Measurements from ENCODE around the gene SYNGR1.

The SYNGR1 gene

DNA sequence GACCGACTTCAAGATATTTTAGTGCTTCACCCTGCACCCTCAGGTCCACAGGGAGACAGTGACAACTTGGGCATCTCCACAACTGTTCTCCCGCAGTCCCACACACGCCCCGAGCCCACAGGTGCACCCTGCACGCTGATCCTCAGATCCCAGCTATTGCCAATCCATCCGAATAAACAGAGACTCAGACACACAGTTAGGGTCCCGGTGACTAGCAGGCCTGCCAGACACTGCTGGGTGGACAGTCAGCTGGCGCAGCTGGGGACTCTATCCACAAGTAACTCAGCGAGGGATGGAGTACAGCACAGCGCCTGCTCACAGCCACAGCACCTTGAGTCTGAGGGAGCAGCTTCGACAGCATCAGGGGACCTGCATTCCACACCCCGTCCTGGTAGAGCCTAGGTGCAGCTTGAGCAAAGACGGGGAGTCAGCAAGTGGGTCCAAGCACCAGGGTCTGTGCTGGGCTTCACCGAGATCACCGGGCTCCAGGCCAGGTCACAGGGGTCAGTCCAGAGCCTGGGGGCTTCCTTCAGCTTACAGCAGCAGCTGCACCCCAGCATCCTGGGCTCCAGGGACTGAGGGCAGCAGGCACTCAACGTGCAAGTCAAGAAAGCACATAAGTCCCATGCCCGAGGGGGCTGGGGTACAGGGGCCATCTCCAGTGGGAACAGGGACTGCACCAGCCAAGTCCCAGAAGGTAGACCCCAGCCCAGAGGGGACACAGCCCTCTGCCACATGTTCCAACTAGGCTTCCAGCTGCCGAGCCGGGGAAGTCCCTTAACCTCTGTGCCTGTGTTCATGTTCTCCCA, 38.0 kb upstream of the SYNGR1 start:
- DNase-seq (ENCODE audit: low spot score): no peak
- in situ Hi-C loops (cut with MboI; ENCODE audit: low sequenced_read_pairs, unreplicated experiment): loop anchor here (5.0 to 25.0 kb wide), 2 partner anchors 139 to 299 kb away; partner anchors contain the start of genes APOBEC3C and APOBEC3D
- no peak for TF ChIP-seq CTCF (IDR thresholded peaks at IDR 0.05; ENCODE audit: borderline replicate concordance, control extremely low read depth, extremely low read depth, insufficient read depth, missing control alignments)

- in situ Hi-C loops (cut with MboI; ENCODE audit: low sequenced_read_pairs, unreplicated experiment): loop anchor here (5.0 to 25.0 kb wide), 2 partner anchors 140 to 300 kb away; partner anchors contain the start of genes APOBEC3C and APOBEC3D
- no peak for DNase-seq (ENCODE audit: low spot score)
- no peak for TF ChIP-seq CTCF (IDR thresholded peaks at IDR 0.05; ENCODE audit: borderline replicate concordance, control extremely low read depth, extremely low read depth, insufficient read depth, missing control alignments)
Observed at GRCh38 chr22:39312410-39312809, 37.4 kb upstream of the SYNGR1 start.

DNA sequence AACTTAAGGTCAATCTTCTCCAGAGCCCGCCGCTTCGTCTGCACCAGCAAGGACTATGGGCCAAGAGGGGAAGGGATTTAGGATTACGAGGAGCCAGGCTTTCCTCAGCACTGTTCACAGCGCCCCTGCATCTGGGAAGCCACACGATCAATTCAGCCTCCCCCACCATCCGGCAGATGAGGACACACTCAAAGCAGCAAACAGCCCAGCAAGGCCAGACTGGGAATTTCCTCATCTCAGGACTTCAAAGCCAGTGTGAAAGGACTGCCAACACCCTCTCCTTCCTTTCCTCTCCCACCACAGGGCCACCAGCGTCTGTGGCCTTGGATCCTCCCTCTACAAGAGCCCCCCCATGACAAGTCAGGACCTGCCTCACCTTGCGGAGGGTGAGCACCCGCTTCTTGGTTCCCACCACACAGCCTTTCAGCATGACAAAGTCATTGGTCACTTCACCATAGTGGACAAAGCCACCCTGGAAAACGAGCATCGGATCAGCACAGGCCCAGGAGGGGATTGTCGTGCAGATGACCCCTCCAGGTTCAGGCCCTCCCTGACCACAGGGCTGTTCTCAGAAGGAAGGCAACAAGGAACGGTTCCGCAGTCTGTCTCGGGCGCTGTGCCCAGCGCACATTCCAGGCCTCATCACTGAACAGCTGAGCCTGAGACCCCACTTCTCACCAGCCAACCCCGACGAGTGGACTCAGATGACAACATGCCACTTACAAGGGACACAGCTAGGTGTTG, 36.4 kb upstream of the SYNGR1 start:
- no peak for TF ChIP-seq CTCF (IDR thresholded peaks at IDR 0.05; ENCODE audit: borderline replicate concordance, control extremely low read depth, extremely low read depth, insufficient read depth, missing control alignments)
- no peak for DNase-seq (ENCODE audit: low spot score)
- in situ Hi-C loops (cut with MboI; ENCODE audit: low sequenced_read_pairs, unreplicated experiment): loop anchor here (5.0 to 25.0 kb wide), 2 partner anchors 141 to 301 kb away; partner anchors contain the start of genes APOBEC3C and APOBEC3D

DNA sequence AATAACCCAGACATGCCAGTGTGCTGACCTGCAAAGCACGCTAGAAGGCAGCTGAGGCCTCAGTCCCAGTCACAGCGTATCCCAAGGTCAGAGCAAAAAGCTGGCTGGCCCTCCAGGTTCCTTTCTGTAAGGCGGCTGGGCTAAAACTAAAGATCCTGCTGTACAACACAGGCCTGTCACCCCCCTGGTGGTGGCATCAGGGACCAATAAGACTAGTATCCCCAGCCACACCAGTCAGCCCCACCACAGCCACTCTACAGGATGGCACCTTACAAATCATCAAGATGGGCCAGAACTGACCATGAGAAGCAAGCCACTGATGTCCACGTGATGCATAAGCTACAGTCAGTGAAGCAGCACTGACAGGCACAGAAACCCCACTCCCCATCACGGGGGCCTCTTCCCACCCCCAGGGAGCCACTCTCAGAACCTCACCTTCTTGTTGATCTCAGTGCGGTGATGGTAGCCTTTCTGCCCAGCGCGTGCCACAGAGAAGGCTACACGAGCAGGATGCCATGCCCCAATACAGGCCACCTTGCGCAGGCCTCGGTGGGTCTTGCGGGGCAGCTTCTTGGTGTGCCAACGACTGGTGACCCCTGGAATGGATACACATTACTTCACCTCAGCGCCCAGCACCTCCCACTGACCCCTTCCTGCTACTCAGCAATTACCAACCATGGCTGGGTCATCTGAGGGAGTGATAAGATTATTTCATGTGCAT, 35.4 kb upstream of the SYNGR1 start:
- DNase-seq (ENCODE audit: low spot score): no peak
- in situ Hi-C loops (cut with MboI; ENCODE audit: low sequenced_read_pairs, unreplicated experiment): loop anchor here (5.0 to 25.0 kb wide), 2 partner anchors 142 to 302 kb away; partner anchors contain the start of genes APOBEC3C and APOBEC3D
- no peak for TF ChIP-seq CTCF (IDR thresholded peaks at IDR 0.05; ENCODE audit: borderline replicate concordance, control extremely low read depth, extremely low read depth, insufficient read depth, missing control alignments)

DNA sequence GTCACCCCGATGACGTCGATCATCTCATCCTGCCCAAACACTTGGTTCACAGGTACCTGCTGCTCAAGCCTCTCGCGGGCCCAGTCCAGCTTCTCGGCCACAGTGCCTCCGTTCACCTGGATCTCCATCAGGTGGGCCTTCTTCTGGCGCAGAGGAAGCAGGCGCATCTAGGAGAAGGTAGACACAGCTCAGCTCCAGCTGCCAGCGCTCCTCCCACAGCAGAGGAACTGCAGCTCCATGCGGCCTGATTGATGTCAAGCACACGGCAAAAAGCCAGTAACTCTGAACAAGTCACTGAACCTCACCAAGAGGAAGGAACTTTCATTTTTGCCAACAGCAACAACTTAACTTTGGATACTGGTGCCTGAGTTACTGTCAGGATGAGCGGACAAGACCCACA, 34.4 kb upstream of the SYNGR1 start:
- no peak for TF ChIP-seq CTCF (IDR thresholded peaks at IDR 0.05; ENCODE audit: borderline replicate concordance, control extremely low read depth, extremely low read depth, insufficient read depth, missing control alignments)
- in situ Hi-C loops (cut with MboI; ENCODE audit: low sequenced_read_pairs, unreplicated experiment): loop anchor here (25.0 kb wide), 1 partner anchor 303 kb away; the partner anchor contains the start of genes APOBEC3C and APOBEC3D
- DNase-seq (ENCODE audit: low spot score): no peak
